HEK293T (cell line): Measurements from ENCODE around the gene TMEM97.

Source experiments
- ARNT ChIP-seq: fragments of 450-650 bp; IDR thresholded peaks from 2 replicates; pipeline ENCODE4 v1.6.1; 2017; ENCODE audit warnings: mild to moderate bottlenecking
- CTBP1 ChIP-seq: fragments of 450-650 bp; IDR thresholded peaks from 2 replicates; pipeline ENCODE4 v1.6.1; 2016; ENCODE audit warnings: borderline replicate concordance
- HDGF ChIP-seq: fragments of 450-650 bp; IDR thresholded peaks from 2 replicates; pipeline ENCODE4 v1.6.1; 2017; ENCODE audit warnings: antibody characterized with exemption, borderline replicate concordance
- SP1 ChIP-seq: fragments of 450-650 bp; IDR thresholded peaks from 2 replicates; pipeline ENCODE4 v1.6.1; 2017
- SUZ12 ChIP-seq: fragments of 450-650 bp; IDR thresholded peaks from 2 replicates; pipeline ENCODE4 v1.6.1; 2016; ENCODE audit warnings: mild to moderate bottlenecking
- TARDBP ChIP-seq: fragments of 450-650 bp; IDR thresholded peaks from 2 replicates; pipeline ENCODE4 v1.6.1; 2016

GRCh38 chr17:28344011-28344410, 25.0 kb downstream of the TMEM97 start:
- TF ChIP-seq CTBP1 = no peak
- TF ChIP-seq SUZ12 = no peak
- no peak for TF ChIP-seq TARDBP
- no peak for TF ChIP-seq ARNT
- no peak for TF ChIP-seq HDGF
- no peak for TF ChIP-seq SP1
